PC-9 (cell line): Measurements from ENCODE around the gene UQCR11. TPM values are rescaled to one million over a fixed set of nuclear protein-coding genes. Genes with fewer than 3 reads are reported as not detected.

Source experiments
- BruUV-seq: library from RNA; stranded (reverse); fragments of 400-500 nt; replicated peaks from 2 replicates; lab custom pipeline; 2021; lab: Mats Ljungman, UMichigan
- CTCF ChIA-PET: fragments of 300-600 bp; sonication (Branson Sonifier 250); formaldehyde crosslinking; loops from one replicate; lab custom pipeline; 2022; ENCODE audit warnings: antibody characterized with exemption; lab: Charles Lee
- POLR2A ChIA-PET: fragments of 300-600 bp; sonication (Branson Sonifier 250); formaldehyde crosslinking; loops from one replicate; lab custom pipeline; 2022; ENCODE audit warnings: antibody characterized with exemption; ENCODE audit not compliant: unreplicated experiment; lab: Charles Lee
- DNase-seq, 2 experiments: peaks; one replicate each; pipeline versions ENCODE4 v3.0.0 to v3.0.0-alpha.2; 2015 to 2022; ENCODE audit warnings: mixed read lengths in 1 of 2
- H2AFZ ChIP-seq: fragments of 200-600 bp; sonication (generic); 2 replicates; pipeline ENCODE4 v1.8.1; 2017; ENCODE audit warnings: antibody characterized with exemption
- H3F3A ChIP-seq: fragments of 200-600 bp; sonication (generic); 2 replicates; pipeline ENCODE4 v1.8.1; 2017; ENCODE audit warnings: antibody characterized with exemption, mild to moderate bottlenecking, low read depth; ENCODE audit not compliant: insufficient read depth
- H3K27ac ChIP-seq: fragments of 200-600 bp; sonication (generic); 2 replicates; pipeline ENCODE4 v1.6.1; 2016; ENCODE audit warnings: mixed run types
- H3K27me3 ChIP-seq: fragments of 200-600 bp; sonication (generic); 2 replicates; pipeline ENCODE4 v1.6.1; 2016; ENCODE audit warnings: low read depth, mixed run types; ENCODE audit not compliant: insufficient read depth
- H3K36me3 ChIP-seq: fragments of 200-600 bp; sonication (generic); 2 replicates; pipeline ENCODE4 v1.6.1; 2016; ENCODE audit warnings: low read depth, mixed run types
- H3K4me1 ChIP-seq: fragments of 200-600 bp; sonication (generic); replicated peaks from 2 replicates; pipeline ENCODE4 v1.6.1; 2016; ENCODE audit warnings: mixed run types; ENCODE audit not compliant: insufficient read depth
- H3K4me2 ChIP-seq: fragments of 200-600 bp; sonication (generic); 2 replicates; pipeline ENCODE4 v1.6.1; 2017; ENCODE audit warnings: mixed run types
- H3K4me3 ChIP-seq: fragments of 200-600 bp; sonication (generic); 2 replicates; pipeline ENCODE4 v1.6.1; 2016; ENCODE audit warnings: mixed run types
- H3K79me2 ChIP-seq: fragments of 200-600 bp; sonication (generic); 2 replicates; pipeline ENCODE4 v1.6.1; 2017; ENCODE audit warnings: low read depth, mixed run types
- H3K9me2 ChIP-seq: fragments of 200-600 bp; sonication (generic); 2 replicates; pipeline ENCODE4 v1.8.1; 2017; ENCODE audit warnings: mild to moderate bottlenecking; ENCODE audit not compliant: insufficient read depth
- H3K9me3 ChIP-seq: fragments of 200-600 bp; sonication (generic); 2 replicates; pipeline ENCODE4 v1.8.1; 2016; ENCODE audit warnings: low read depth; ENCODE audit not compliant: insufficient read depth
- H4K20me1 ChIP-seq: fragments of 200-600 bp; sonication (generic); 2 replicates; pipeline ENCODE4 v1.8.1; 2017; ENCODE audit not compliant: insufficient read depth
- CTCF ChIP-seq: fragments of 200-600 bp; sonication (generic); conservative IDR thresholded peaks from 2 replicates; pipeline ENCODE4 v1.6.1; 2017; ENCODE audit warnings: mixed run types, antibody characterized with exemption, mild to moderate bottlenecking, moderate library complexity
- EZH2 ChIP-seq: fragments of 200-600 bp; sonication (generic); IDR thresholded peaks from 2 replicates; pipeline ENCODE4 v1.8.0; 2017; ENCODE audit warnings: antibody characterized with exemption, low read depth
- intact Hi-C: fragments of 100-400 bp; cut with micrococcal nuclease; formaldehyde crosslinking; loops from one replicate; pipeline ENCODE4 v1.10.0; 2022; ENCODE audit not compliant: unreplicated experiment
- total RNA-seq: library from RNA; stranded (reverse); gene quantifications from 2 replicates; pipeline ENCODE4 v1.2.3, GENCODE V29; 2021

The UQCR11 gene
- total RNA-seq, 1 experiment from 2014 or later, result 196 TPM

- Histone ChIP-seq H3K27ac (no peak overlapping the region), H3K4me1 (no peaks in the 10 kb centered on the region), H3F3A (no peaks in the 10 kb centered on the region), H3K27me3 (no peaks in the 10 kb centered on the region), H3K4me3 (no peak overlapping the region), H3K9me3 (no peaks in the 10 kb centered on the region), H3K9me2 (no peaks in the 10 kb centered on the region), H3K4me2 (no peak overlapping the region), H3K79me2 (no peaks in the 10 kb centered on the region), H3K36me3 (no peaks in the 10 kb centered on the region), H2AFZ (no peak overlapping the region), H4K20me1 (no peaks in the 10 kb centered on the region)
- POLR2A ChIA-PET, result no interaction called here
- TF ChIP-seq CTCF (no peak), EZH2 (no peak)
- intact Hi-C loops, result no loop called here
- no peak for DNase-seq
- CTCF ChIA-PET, result no interaction called here
- BruUV-seq, result no TSS peak
These were observed 49.5 kb downstream of the UQCR11 start for GRCh38 chr19:1555487-1556389.

- Histone ChIP-seq H3F3A (no peaks in the 10 kb centered on the region), H3K4me3 (no peak overlapping the region), H3K9me3 (no peaks in the 10 kb centered on the region), H3K4me2 (no peak overlapping the region), H4K20me1 (no peaks in the 10 kb centered on the region), H2AFZ (no peak overlapping the region), H3K79me2 (no peaks in the 10 kb centered on the region), H3K27ac (no peak overlapping the region), H3K27me3 (no peaks in the 10 kb centered on the region), H3K4me1 (no peaks in the 10 kb centered on the region), H3K36me3 (no peaks in the 10 kb centered on the region), H3K9me2 (no peaks in the 10 kb centered on the region)
- POLR2A ChIA-PET, result no interaction called here
- TF ChIP-seq CTCF, result no peak
- TF ChIP-seq EZH2, result no peak
- CTCF ChIA-PET, result no interaction called here
- DNase-seq, result no peak
- intact Hi-C loops, result no loop called here
- BruUV-seq, result no TSS peak
These were observed 50.3 kb downstream of the UQCR11 start for GRCh38 chr19:1554968-1555367.

- no peaks in the 10 kb centered on the region for H3K9me3 ChIP-seq
- DNase-seq, result no peak
- H3K79me2 ChIP-seq, result no peaks in the 10 kb centered on the region
- no peaks in the 10 kb centered on the region for H3F3A ChIP-seq
- no peak overlapping the region for H3K4me2 ChIP-seq
- H3K27ac ChIP-seq, result no peak overlapping the region
- H3K36me3 ChIP-seq, result no peaks in the 10 kb centered on the region
- no peak overlapping the region for H2AFZ ChIP-seq
- H4K20me1 ChIP-seq, result no peaks in the 10 kb centered on the region
- H3K9me2 ChIP-seq, result no peaks in the 10 kb centered on the region
- intact Hi-C loops, result no loop called here
- H3K4me3 ChIP-seq, result no peak overlapping the region
- POLR2A ChIA-PET, result no interaction called here
- CTCF ChIA-PET, result interaction anchor here (0.6 kb wide), 1 partner anchor 29 kb away, joined by 3 read pairs; no protein-coding TSS in a partner anchor
- no peaks in the 10 kb centered on the region for H3K27me3 ChIP-seq
- TF ChIP-seq CTCF, result no peak
- no peak for TF ChIP-seq EZH2
- no TSS peak for BruUV-seq
- H3K4me1 ChIP-seq, result no peaks in the 10 kb centered on the region
These were observed 51.8 kb downstream of the UQCR11 start for GRCh38 chr19:1553415-1553814.
